KBM-7 (cell line): Measurements from ENCODE around the gene RNF123.

Experiments used
- DNase-seq: peaks from one replicate; pipeline ENCODE4 v3.0.0-alpha.2; 2015
- in situ Hi-C: fragments of 300-500 bp; cut with MboI; formaldehyde crosslinking; loops from 2 replicates; pipeline ENCODE4 v1.14.3; 2020; ENCODE audit warnings: low sequenced_read_pairs, low pct_unique_long_range_greater_than_20kb, mixed read lengths

The RNF123 gene

GRCh38 chr3:49714728-49715550 lies 25.6 kb downstream of the RNF123 start:
- no peak for DNase-seq
- in situ Hi-C loops, result no loop called here

- DNase-seq, result no peak
- in situ Hi-C loops, result no loop called here
These were observed 26.3 kb downstream of the RNF123 start for GRCh38 chr3:49715611-49716121.

GRCh38 chr3:49716169-49716568 lies 26.8 kb downstream of the RNF123 start:
- in situ Hi-C loops, result no loop called here
- DNase-seq, result no peak

- no peak for DNase-seq
- in situ Hi-C loops, result no loop called here
These were observed 27.4 kb downstream of the RNF123 start for GRCh38 chr3:49716691-49717210.

- DNase-seq, result no peak
- in situ Hi-C loops, result no loop called here
These were observed 28.0 kb downstream of the RNF123 start for GRCh38 chr3:49717211-49717958.

GRCh38 chr3:49717959-49718857 lies 28.9 kb downstream of the RNF123 start:
- DNase-seq, result no peak
- in situ Hi-C loops, result no loop called here

- in situ Hi-C loops, result no loop called here
- DNase-seq, result no peak
These were observed 29.5 kb downstream of the RNF123 start for GRCh38 chr3:49718858-49719213.

- in situ Hi-C loops, result no loop called here
- peak; percentile 85 for DNase-seq
These were observed 30.0 kb downstream of the RNF123 start, which contains the start of gene AMIGO3 for GRCh38 chr3:49719214-49719884. TSS of gene AMIGO3 (minus strand) at chr3:49719684. CDS start at chr3:49719465, 219 bp downstream.

GRCh38 chr3:49720855-49721595 lies 31.7 kb downstream of the RNF123 start:
- in situ Hi-C loops, result no loop called here
- no peak for DNase-seq

GRCh38 chr3:49721596-49721895 lies 32.2 kb downstream of the RNF123 start:
- in situ Hi-C loops, result no loop called here
- no peak for DNase-seq

GRCh38 chr3:49721896-49722781 lies 32.8 kb downstream of the RNF123 start:
- in situ Hi-C loops, result no loop called here

GRCh38 chr3:49722896-49723295 lies 33.5 kb downstream of the RNF123 start:
- in situ Hi-C loops, result no loop called here
- no peak for DNase-seq

More at GRCh38 chr3:49721896-49722781, 32.8 kb downstream of the RNF123 start:
- DNase-seq, result no peak

GRCh38 chr3:49723296-49723627 lies 33.9 kb downstream of the RNF123 start:
- peak; percentile 40 for DNase-seq
- in situ Hi-C loops, result no loop called here

- in situ Hi-C loops, result no loop called here
- peak; percentile 96 for DNase-seq
These were observed 34.5 kb downstream of the RNF123 start, which contains the start of gene GMPPB for GRCh38 chr3:49723628-49724551. TSS of gene GMPPB (minus strand) at chr3:49723951. CDS start at chr3:49723726, 225 bp downstream.

- in situ Hi-C loops, result no loop called here
- no peak for DNase-seq
These were observed 35.2 kb downstream of the RNF123 start for GRCh38 chr3:49724586-49724985.
